ENCODE measurements around the gene TRMT1.
"Not testable (repeated sequence)": the region's sequence is repeated elsewhere in the genome, so short reads cannot be mapped to it uniquely, and the experiment has no call there.

TRMT1 gene

DNA sequence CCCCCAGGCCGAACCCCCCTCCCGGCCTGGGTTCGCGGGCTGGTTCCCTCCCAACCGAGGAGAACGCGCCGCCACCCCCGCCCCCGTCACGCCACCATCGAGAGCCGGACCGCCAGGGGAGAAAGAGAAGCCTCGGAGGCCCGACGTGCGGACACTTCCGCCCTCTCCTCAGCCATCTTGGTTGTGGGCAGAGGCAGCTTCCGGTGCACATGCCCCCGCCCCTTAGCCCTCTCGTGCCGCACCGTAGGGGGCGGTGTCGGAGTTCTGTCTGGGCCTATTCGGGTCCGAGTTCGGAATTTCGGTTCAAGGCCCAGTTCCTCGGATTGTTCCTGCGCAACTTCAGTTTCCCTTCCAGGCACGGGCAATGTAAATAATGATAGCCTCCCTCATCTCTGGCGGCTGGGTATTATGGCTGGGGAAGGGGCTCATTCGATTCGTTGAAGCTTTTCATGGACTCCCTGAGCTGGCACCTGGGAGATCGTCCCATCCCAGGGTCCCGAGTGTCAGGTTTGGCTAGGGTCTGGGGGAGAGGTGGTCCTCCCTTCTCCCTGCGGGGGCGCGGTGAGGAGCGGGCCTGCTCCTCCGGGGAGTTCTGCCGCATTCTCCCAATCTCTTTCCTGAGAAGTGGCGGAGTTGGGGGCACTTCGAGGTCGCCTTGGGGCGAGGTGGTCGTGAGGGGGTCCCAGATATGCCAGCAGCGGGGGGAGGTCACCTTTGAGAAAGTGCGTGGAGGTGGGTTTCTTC, 33.8 kb upstream of the TRMT1 start, which contains the start of the genes IER2 and STX10:
Gene IER2, plus strand, starts transcription at position 225 of the 744 bp plus-strand sequence. CDS start 2,776 bp downstream, outside the sequence.
Gene STX10, minus strand, starts transcription at position 189 of the 744 bp plus-strand sequence. CDS start 202 bp downstream, outside the sequence.
- DNase-seq: peak; percentile 91

DNA sequence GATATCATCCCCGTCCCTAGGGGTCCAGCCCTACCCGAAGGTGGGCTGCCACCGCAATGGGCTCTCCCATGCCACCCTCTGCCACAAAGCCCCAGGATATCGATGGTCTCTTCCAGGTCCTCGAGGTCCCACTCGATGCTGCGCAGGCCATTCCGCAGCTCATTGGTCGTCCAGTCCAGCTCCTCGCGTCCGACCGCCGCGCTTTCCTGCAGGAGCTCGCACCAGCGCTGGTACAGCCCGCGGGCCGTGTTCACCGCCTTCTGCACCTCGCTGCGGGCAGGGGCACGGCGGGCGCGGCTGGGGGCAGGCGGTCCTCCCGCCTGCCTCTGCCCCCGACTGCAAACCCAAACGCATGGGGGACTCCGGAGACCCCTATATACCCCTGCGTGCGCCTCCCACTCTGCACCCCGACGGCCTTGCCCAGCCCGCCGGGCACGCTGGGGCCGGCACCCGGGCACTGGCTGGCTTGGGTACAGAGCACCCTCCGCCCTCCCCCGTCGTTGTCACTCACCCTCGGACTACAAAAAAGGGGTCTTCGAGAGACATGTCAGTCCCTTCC, 33.2 kb upstream of the TRMT1 start:
- no peak for DNase-seq

DNA sequence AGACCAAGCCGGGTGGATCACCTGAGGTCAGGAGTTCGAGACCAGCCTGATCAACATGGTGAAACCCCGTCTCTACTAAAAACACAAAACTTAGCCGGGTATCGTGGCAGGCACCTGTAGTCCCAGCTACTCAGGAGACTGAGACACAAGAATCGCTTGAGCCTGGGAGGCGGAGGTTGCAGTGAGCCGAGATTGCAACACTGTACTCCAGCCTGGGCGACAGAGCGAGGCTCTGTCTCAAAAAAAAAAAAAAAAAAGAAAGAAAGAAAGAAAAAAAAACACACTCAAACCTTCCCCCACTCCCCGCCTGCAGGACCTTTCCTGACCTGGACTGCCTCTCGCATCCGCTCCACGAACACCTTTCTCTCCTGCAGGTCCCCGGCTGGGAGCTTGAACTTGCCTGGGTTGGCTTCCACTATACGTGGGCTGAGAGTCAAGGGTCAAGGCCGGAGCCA, 32.7 kb upstream of the TRMT1 start:
- not testable (repeated sequence) for DNase-seq

DNA sequence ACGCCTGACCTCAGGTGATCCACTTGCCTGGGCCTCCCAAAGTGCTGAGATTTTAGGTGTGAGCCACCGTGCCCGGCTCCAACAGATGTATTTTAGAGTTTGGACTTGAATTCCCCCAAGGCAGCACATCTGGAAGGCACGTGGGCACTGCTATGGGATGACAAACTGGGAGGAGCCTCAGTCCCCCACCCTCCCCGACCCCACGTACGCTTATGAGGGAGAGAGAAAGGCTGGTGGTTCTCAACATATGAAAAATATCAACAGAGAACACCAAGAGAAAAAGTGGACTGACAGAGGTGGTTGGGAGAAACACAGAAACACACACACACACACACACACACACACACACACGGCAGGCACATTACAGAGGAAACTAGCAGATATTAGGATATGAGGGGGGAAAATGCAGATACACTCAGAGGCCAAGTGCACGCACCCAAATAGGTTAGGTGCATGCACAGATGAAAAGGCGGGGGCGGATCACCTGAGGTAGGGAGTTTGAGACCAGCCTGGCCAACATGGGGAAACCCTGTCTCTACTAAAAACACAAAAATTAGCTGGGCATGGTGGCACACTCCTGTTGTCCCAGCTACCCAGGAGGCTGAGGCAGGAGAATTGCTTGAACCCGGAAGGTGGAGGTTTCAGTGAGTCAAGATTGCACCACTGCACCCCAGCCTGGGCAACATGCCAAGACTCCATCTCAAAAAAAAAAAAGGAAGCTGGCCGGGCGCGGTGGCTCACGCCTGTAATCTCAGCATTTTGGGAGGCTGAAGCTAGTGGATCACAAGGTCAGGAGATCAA, 30.4 kb upstream of the TRMT1 start:
- DNase-seq: no peak

DNA sequence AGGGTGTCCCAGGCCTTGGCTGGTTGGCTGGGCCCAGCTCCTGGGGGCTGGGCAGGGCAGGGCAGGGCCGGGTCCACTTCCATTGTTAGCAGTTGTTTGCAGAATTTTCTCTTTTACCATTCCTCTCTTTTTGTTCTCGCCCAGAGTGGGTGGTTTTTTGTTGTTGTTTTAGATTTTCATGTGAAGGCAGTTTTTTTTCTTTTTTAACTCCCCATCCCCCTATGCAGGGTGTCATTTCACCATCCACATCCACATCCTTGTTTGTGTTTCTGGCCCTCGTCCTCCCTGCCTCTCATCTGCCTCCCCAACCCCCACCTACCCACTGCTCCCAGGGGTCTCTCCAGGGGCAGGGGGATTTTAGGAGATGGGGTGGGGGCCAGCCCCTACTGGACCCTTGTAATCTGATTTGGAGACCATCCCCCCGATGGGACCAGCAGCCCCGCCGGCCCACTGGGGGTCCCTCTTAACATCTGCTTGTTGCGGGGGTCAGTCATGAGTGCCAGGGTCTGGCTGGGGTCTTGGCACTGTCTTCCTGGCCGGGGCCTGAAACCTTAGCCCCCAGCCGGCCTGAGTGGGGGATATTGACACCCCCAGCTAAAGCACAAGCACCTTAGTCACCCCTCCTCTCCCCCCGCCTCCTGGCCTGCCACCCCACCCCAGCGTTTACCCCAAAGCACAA, 23.2 kb upstream of the TRMT1 start:
- DNase-seq: no peak

DNA sequence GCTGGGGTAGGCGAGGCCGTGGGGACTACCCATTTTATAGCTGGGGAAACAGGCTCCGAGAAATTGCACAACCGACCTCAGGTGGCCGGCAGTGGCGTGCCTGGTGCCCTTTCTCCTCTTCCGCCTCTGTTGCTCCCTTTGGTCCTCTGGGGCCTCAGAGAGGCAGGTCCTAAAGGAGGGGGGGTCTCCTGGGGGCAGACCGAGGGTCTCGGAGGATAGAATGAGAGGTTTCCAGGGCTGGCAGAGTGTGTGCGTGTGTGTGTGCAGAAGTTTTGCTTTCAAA, 22.3 kb upstream of the TRMT1 start:
- DNase-seq: no peak

DNA sequence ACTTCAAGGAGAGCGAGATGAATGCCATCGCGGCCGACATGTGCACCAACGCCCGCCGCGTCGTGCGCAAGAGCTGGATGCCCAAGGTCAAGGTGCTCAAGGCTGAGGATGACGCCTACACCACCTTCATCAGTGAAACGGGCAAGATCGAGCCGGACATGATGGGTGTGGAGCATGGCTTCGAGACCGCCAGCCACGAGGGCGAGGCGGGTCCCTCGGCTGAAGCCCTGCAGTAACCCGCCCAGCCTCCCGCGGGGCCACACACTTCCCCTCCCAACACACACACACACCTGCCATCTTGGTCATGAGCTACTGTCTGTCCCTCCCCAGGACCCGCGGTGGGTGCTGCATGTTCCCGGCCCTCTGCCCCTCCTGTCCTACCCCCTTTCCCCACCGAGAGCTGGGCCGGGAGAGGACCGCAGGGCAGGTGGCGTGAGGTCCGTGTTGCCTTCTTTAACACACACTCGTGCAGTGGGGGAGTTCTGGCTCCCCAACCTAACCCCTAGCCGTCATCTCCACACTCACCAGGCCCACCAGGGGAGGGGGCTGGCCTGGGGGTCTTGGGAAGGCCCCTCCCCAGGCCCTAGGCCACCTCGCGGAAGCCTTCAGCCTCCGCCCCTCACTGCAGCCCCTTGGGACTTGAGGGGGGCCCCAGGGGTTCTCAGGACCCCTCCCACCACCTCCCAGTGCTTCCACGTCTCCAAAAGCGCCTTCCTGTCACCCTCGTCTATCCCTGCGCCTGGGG, 21.8 kb upstream of the TRMT1 start:
- no peak for DNase-seq

DNA sequence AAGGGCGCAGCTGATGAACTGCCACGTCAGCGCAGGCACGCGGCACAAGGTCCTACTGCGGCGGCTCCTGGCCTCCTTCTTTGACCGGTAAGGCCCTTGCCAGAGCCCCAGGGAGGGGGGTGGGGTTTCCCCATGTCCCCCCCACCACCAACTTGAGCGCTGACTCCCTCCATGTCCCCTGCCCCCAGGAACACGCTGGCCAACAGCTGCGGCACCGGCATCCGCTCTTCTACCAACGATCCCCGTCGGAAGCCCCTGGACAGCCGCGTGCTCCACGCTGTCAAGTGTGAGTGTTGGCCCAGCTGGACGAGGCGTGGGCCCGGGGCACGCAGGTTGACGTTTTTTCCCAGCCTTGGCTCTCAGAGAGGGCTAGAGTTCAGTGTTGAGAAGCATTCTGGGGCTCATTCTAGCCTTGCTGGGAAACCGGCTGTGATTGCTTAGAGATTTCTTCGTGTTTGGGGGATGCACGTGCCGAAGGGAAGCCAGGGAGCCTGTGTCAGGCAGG, 20.8 kb upstream of the TRMT1 start:
- DNase-seq: no peak

DNA sequence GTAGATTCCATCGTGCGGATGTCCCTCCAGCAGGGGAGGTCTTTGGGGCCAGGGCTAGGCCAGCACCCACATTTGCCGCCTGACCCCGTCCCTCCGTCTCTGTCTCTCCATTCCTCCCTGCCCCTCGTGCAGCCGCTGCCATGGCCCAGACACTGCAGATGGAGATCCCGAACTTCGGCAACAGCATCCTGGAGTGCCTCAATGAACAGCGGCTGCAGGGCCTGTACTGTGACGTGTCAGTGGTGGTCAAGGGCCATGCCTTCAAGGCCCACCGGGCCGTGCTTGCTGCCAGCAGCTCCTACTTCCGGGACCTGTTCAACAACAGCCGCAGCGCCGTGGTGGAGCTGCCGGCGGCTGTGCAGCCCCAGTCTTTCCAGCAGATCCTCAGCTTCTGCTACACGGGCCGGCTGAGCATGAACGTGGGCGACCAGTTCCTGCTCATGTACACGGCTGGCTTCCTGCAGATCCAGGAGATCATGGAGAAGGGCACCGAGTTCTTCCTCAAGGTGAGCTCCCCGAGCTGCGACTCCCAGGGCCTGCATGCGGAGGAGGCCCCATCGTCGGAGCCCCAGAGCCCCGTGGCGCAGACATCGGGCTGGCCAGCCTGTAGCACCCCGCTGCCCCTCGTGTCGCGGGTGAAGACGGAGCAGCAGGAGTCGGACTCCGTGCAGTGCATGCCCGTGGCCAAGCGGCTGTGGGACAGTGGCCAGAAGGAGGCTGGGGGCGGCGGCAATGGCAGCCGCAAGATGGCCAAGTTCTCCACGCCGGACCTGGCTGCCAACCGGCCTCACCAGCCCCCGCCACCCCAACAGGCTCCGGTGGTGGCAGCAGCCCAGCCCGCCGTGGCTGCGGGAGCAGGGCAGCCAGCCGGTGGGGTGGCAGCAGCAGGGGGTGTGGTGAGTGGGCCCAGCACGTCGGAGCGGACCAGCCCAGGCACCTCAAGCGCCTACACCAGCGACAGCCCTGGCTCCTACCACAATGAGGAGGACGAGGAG, 18.8 kb upstream of the TRMT1 start:
- no peak for DNase-seq

DNA sequence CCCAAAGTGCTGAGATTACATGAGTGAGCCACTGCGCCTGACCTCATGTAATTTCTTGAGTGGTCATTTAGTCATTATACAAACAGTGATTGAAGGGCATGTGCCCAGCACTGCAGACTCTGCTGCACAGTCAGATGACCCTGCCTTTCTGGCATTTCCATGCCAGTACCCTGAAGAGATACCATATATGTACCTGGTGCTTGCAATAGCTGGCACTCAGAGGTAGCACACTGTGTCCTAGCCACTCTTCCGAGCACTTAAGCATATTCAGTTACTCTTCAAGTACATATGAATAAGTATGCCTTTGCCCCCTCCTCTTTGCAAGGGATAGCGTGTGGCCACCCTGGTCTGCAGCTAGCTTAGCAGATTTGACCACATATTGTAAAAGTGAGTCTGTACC, 18.1 kb upstream of the TRMT1 start:
- DNase-seq: no peak

DNA sequence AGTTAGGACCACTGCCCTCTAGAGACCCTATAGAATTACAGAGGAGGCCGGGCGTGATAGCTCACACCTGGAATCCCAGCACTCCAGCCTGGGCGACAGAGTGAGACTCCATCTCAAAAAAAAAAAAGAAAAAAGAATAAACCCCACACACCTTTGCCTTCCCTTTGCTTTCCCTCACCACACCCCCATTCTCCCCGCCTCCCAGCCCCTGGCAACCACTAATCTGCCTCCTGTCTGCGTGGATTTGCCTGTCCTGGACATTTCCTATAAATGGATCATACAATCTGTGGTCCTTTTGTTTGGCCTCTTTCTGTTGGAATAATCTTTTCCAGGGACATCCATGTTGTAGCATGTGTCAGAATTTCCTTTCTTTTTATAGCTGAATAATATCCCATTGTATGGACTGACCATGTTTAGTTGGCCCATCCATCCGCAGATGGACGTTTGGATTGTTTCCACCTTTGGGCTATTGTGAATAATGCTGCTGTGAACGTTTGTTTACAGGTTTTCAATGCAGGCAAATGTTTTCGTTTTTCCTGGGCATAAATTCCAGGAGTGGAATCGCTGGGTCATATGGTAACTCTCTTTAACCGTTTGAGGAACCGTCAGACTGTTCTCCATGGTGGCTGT, 16.8 kb upstream of the TRMT1 start:
- no peak for DNase-seq

DNA sequence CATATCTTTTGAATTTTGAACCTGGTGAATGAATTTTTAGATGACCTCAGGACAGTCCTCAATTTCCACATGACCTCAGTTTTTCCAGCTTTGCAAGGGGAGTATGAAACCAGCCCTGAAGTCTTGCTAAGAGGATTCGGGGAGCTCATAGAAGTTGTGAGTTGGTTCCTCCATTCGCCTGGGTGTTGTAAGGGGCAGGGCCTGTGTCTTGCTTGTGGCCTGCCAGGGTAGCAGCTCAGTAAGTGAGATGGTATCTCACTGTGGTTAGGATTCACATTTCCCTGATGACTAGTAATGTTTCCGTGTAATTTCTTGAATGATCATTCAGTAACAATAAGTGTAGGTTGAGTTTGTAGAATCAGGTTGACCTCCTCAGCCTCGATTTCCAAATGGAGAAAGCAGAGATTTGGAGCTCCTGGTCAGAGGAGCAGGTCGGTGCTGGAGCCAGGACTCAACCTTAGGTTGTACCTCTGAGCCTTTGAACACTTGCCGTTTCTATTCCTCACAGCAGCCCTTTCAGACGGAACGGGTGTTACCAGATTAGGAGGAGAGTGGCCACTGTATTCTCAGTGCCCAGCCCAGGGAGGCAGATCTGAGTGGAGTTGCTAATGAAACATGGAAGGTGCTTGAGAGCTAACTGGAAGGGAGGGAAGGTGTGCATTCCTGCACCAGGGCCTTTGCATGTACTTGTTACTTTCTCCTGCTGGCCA, 16.1 kb upstream of the TRMT1 start:
- DNase-seq: no peak

DNA sequence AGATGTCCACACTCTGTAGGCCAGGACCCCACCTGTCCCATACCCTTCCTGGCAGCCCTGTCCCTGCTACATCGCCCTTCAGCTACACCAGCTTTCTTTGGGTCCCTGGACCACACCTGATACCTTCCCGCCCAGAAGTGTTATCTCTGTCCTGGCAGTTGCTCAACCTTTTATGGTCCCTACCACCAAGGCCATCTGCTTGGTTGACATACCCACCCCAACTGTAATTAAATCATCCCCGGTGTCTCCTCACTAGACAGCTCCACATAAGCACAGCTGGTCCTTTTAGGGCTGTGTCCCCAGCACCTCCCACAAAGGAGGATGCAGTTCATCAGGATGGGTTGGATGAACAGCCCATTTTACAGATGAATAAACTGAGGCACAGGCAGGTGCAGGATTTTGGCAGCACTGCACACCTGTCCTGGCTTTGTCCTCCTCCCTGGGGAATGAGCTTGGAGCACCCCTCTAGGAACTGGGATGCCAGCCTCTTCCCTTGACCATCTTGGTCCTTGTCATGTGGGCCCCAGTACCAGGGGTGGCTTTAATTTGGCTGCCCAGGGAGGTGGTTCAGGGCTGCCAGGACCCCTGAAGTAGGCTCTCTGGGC, 14.4 kb upstream of the TRMT1 start:
- DNase-seq: no peak

DNA sequence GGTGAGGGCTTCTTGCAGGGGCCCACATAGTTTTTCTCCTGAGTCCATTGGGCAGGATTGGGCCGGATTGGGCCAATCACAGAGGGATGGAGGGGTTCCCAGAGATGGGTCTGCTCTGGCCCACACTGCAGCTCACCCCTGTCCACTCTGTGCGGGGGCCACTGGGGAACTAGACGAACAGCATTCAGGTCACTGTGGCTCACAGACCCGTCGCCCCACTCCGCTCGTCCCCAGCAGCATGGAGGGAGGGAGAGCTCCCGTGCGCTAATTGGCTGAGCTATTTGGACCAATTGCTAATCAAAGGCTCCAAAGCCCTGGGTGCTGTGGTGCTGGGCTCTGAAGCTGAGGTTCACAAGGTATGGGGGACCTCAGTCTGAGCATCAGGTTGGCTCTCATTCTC, 12.8 kb upstream of the TRMT1 start:
- DNase-seq: no peak

DNA sequence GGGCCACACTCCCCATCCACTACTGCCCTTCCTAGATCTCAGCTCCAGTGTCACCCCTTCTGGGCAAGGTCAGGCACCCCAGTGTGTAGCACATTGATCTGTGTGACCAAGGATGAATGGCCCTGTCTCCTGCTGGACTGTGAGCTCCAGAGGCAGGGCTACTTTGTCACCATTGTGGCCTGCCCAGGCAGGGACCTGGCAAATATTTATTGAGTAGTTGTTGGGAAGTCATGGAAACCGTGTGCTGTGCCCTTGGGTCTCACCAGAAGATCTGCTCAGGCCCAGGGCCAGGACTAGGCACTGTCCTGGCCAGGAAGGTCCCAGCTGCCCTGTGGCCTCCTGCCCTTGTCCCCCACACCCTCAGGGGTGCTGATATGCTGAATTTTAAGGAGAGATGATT, 12.0 kb upstream of the TRMT1 start:
- no peak for DNase-seq

DNA sequence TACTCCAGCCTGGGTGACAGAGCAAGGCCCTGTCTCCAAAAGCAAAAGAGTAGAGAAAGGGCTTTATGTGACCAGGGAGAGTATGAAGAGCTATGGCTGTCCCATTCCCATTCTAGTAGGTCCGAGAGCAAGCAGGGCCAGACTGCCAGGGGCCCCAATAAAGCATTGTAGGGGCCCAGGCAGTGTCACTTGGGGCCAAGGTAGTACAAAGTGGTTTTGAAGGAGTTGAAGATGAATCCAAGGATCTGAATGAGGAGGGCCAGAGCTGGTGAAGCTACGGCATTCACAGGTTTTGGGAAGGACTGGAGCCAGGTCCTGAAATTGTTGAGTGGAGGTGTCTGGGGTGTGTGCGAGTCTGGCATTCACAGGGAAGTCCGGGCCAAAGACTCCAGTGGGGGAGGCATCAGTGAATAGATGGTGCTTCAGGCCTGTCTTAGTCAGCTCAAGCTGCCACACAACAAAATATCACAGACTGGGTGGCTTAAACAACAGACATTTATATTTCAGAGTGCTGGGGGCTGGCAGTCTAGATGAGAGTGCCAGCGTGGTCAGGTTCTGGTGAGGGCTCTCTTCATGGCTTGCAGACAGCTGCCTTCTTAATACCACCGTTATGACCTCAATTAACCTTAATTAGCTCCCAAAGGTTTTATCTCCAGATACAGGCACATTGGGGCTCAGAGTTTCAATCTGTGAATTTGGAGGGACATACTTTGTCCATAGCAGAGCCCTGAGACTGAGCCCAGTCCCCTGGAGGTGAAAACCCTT, 11.5 kb upstream of the TRMT1 start:
- no peak for DNase-seq

DNA sequence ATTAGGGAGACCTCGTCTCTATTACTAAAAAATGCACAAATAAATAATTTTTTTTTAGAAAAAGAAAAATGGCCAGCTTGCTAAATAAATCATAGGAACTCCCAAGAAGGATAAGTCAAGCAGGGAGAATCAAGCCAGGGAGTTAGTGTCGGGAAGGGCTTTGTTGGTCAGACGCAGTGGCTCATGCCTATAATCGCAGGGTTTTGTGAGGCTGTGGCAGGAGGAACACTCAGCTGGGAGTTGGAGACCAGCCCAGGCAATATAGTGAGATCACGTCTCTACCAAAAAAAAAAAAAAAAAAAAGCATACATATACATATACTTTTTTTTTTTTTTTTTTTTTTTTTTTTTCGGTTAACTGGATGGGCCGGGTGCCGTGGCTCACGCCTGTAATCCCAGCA, 10.5 kb upstream of the TRMT1 start:
- no peak for DNase-seq
